ENCODE results near the gene SLC49A3. TPM values are rescaled to one million over a fixed set of nuclear protein-coding genes. Genes with fewer than 3 reads are reported as not detected.

SLC49A3 gene
- total and polyA plus RNA-seq, 2 of the 13 experiments (the other 11 are each of a cell fraction or from before 2014, with no cell fraction given): 0.07 to 0.17 TPM

GRCh38 chr4:661231-661630 lies 27.7 kb downstream of the SLC49A3 start:
- Histone ChIP-seq H2AFZ (ENCODE audit: low read length) (no peak overlapping the region), H3K4me1 (ENCODE audit: insufficient read depth, low read length) (peaks cover 62% of the 10 kb centered on the region), H3K27me3 (ENCODE audit: control insufficient read depth in 1 of 2, insufficient read depth in 2 of 2, low read length in 2 of 2) (peaks cover 3 to 24% of the 10 kb centered on the region in 2 experiments; a peak in 3 of 5 replicates), H3K79me2 (ENCODE audit: insufficient read depth, low read length) (no peaks in the 10 kb centered on the region), H3K4me3 (replicated peaks in 1 of 3; ENCODE audit: insufficient read depth in 1 of 3, low read depth in 2 of 3, low read length in 3 of 3) (no peak overlapping the region), H3K27ac (ENCODE audit: extremely low read length, insufficient read depth, low read length) (no peak overlapping the region), H3K9me3 (ENCODE audit: low read length) (no peaks in the 10 kb centered on the region), H3K36me3 (replicated peaks in 1 of 2; ENCODE audit: control insufficient read depth in 1 of 2, insufficient read depth in 2 of 2, low read length in 2 of 2) (no peaks in the 10 kb centered on the region), H3K9ac (ENCODE audit: insufficient read depth, low read depth, low read length) (no peak overlapping the region), H3K4me2 (ENCODE audit: low read depth, low read length) (no peak overlapping the region), H4K20me1 (ENCODE audit: insufficient read depth, low read length) (no peaks in the 10 kb centered on the region)
- ATAC-seq (no peak), FAIRE-seq (no peak), DNase-seq (ENCODE audit: low spot score) (no peak)
- in situ Hi-C loops (cut with HindIII; ENCODE audit: extremely low pct_ligation_motif_present, low pct_unique_long_range_greater_than_20kb) (no loop called here), intact Hi-C loops (cut with micrococcal nuclease; ENCODE audit: unreplicated experiment) (no loop called here)
- TF ChIP-seq THAP11 (CRISPR knock-in tag; IDR thresholded peaks at IDR 0.05): no peak
- no peak for TF ChIP-seq ZNF724P (CRISPR knock-in tag; IDR thresholded peaks at IDR 0.05; ENCODE audit: borderline replicate concordance)
- TF ChIP-seq JUN (CRISPR knock-in tag; IDR thresholded peaks at IDR 0.05): no peak
- TF ChIP-seq KDM4B (CRISPR knock-in tag; IDR thresholded peaks at IDR 0.05): no peak
- TF ChIP-seq, protein P1, sequence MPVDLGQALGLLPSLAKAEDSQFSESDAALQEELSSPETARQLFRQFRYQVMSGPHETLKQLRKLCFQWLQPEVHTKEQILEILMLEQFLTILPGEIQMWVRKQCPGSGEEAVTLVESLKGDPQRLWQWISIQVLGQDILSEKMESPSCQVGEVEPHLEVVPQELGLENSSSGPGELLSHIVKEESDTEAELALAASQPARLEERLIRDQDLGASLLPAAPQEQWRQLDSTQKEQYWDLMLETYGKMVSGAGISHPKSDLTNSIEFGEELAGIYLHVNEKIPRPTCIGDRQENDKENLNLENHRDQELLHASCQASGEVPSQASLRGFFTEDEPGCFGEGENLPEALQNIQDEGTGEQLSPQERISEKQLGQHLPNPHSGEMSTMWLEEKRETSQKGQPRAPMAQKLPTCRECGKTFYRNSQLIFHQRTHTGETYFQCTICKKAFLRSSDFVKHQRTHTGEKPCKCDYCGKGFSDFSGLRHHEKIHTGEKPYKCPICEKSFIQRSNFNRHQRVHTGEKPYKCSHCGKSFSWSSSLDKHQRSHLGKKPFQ (CRISPR knock-in tag; IDR thresholded peaks at IDR 0.05; ENCODE audit: insufficient replicate concordance): no peak
- TF ChIP-seq ZNF816 (CRISPR knock-in tag; IDR thresholded peaks at IDR 0.05; ENCODE audit: borderline replicate concordance): no peak
- TF ChIP-seq ZNF292 (CRISPR knock-in tag; IDR thresholded peaks at IDR 0.05; ENCODE audit: borderline replicate concordance, low read depth): no peak
- TF ChIP-seq ATRX (CRISPR knock-in tag; IDR thresholded peaks at IDR 0.05; ENCODE audit: borderline replicate concordance): no peak
- TF ChIP-seq ZNF12 (CRISPR knock-in tag; IDR thresholded peaks at IDR 0.05): no peak
- POLR2A ChIA-PET: no interaction called here
- WGBS (ENCODE audit: low lambda C conversion rate): 6% methylated on average over 3 of the region's 3 CpGs
- BruUV-seq (replicated peaks): no TSS peak
- CTCF ChIA-PET (ENCODE audit: low intra/inter-chr PET ratio, low total read pairs): no interaction called here
